ENCODE measurements around the gene C1orf105.

The C1orf105 gene

GRCh38 chr1:172390683-172391551 is 29.6 kb upstream of the C1orf105 start:
- TF ChIP-seq, protein P1, sequence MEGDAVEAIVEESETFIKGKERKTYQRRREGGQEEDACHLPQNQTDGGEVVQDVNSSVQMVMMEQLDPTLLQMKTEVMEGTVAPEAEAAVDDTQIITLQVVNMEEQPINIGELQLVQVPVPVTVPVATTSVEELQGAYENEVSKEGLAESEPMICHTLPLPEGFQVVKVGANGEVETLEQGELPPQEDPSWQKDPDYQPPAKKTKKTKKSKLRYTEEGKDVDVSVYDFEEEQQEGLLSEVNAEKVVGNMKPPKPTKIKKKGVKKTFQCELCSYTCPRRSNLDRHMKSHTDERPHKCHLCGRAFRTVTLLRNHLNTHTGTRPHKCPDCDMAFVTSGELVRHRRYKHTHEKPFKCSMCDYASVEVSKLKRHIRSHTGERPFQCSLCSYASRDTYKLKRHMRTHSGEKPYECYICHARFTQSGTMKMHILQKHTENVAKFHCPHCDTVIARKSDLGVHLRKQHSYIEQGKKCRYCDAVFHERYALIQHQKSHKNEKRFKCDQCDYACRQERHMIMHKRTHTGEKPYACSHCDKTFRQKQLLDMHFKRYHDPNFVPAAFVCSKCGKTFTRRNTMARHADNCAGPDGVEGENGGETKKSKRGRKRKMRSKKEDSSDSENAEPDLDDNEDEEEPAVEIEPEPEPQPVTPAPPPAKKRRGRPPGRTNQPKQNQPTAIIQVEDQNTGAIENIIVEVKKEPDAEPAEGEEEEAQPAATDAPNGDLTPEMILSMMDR (IDR thresholded peaks at IDR 0.05; ENCODE audit: insufficient read depth, low read length, poor library complexity, severe bottlenecking): no peak
- H3K36me3 ChIP-seq (ENCODE audit: control insufficient read depth, insufficient read depth, low read length): no peaks in the 10 kb centered on the region
- peak overlapping the region; percentile 45 for H3K4me3 ChIP-seq (replicated peaks; ENCODE audit: low read depth, low read length)
- DNase-seq (ENCODE audit: extremely low read depth, insufficient read length): peak; percentile 82
- no peaks in the 10 kb centered on the region for H3K27me3 ChIP-seq (replicated peaks; ENCODE audit: control insufficient read depth, insufficient read depth, low read length)

- TF ChIP-seq, protein P1 (IDR thresholded peaks at IDR 0.05; ENCODE audit: insufficient read depth, low read length, poor library complexity, severe bottlenecking): no peak
- Histone ChIP-seq H3K36me3 (ENCODE audit: control insufficient read depth, insufficient read depth, low read length) (no peaks in the 10 kb centered on the region), H3K27me3 (replicated peaks; ENCODE audit: control insufficient read depth, insufficient read depth, low read length) (no peaks in the 10 kb centered on the region), H3K4me3 (replicated peaks; ENCODE audit: low read depth, low read length) (no peak overlapping the region)
- DNase-seq (ENCODE audit: extremely low read depth, insufficient read length): no peak
Observed at GRCh38 chr1:172391976-172392375, 28.5 kb upstream of the C1orf105 start.

DNA sequence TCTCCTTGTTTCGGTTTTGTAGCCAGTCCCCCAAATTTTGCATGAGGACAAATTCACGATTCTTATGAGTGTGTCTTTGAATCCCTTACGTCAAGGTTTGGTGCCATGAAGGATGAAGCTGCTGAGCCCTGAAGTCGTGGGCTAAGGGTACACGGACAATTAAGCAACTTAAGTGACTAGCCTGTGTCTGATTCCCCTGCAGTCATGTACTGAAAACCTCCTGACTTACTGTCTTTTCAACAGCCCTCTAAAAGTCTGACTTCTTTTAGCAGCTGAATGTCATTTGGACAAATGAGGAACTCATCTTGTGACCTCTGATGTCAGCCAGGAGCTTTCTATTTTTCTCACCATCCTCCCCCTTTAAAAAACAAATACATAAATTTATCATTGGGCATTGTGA is 27.1 kb upstream of the C1orf105 start:
- TF ChIP-seq, protein P1 (IDR thresholded peaks at IDR 0.05; ENCODE audit: insufficient read depth, low read length, poor library complexity, severe bottlenecking): no peak
- Histone ChIP-seq H3K36me3 (ENCODE audit: control insufficient read depth, insufficient read depth, low read length) (no peaks in the 10 kb centered on the region), H3K27me3 (replicated peaks; ENCODE audit: control insufficient read depth, insufficient read depth, low read length) (no peaks in the 10 kb centered on the region), H3K4me3 (replicated peaks; ENCODE audit: low read depth, low read length) (no peak overlapping the region)
- peak; percentile 59 for DNase-seq (ENCODE audit: extremely low read depth, insufficient read length)

- no peak overlapping the region; the same call in 1 of the 2 replicates for H3K4me3 ChIP-seq (replicated peaks; ENCODE audit: low read depth, low read length)
- H3K27me3 ChIP-seq (replicated peaks; ENCODE audit: control insufficient read depth, insufficient read depth, low read length): no peaks in the 10 kb centered on the region
- no peaks in the 10 kb centered on the region for H3K36me3 ChIP-seq (ENCODE audit: control insufficient read depth, insufficient read depth, low read length)
- DNase-seq (ENCODE audit: extremely low read depth, insufficient read length): peak; percentile 68
- TF ChIP-seq, protein P1 (IDR thresholded peaks at IDR 0.05; ENCODE audit: insufficient read depth, low read length, poor library complexity, severe bottlenecking): no peak
Observed at GRCh38 chr1:172394141-172394751, 26.2 kb upstream of the C1orf105 start.

DNA sequence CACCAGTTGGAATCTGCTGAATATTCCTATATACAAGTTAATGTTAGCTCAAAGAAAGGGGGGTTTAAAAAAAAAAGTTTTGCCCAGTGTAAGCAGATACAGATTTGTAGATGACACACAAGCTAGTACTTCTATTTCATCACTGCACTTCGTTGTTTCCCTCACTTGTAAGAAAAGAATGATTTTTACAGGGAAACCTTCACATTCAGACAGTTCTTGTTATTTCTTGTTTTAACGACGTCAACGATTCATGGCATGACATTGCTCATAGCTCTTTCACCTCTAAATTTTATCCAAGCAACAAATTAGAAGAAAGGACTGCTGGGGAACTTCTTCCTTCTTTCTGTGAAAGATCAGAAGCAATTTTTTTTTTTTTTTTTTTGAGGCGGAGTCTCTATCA is 25.7 kb upstream of the C1orf105 start:
- Histone ChIP-seq H3K36me3 (ENCODE audit: control insufficient read depth, insufficient read depth, low read length) (no peaks in the 10 kb centered on the region), H3K4me3 (replicated peaks; ENCODE audit: low read depth, low read length) (no peak overlapping the region), H3K27me3 (replicated peaks; ENCODE audit: control insufficient read depth, insufficient read depth, low read length) (no peaks in the 10 kb centered on the region)
- TF ChIP-seq, protein P1 (IDR thresholded peaks at IDR 0.05; ENCODE audit: insufficient read depth, low read length, poor library complexity, severe bottlenecking): no peak
- DNase-seq (ENCODE audit: extremely low read depth, insufficient read length): no peak
